WI38 (cell line): Measurements from ENCODE around the gene LYL1.

Source experiments
- H3K4me3 ChIP-seq: 2 replicates; pipeline ENCODE4 v1.5.1; 2011; ENCODE audit warnings: low read depth, mild to moderate bottlenecking, control low read depth, low read length
- CTCF ChIP-seq: IDR thresholded peaks from 2 replicates; pipeline ENCODE4 v1.5.1; 2012; ENCODE audit warnings: low read depth, mild to moderate bottlenecking, control low read depth, low read length

Gene LYL1

GRCh38 chr19:13076320-13076719, 26.3 kb downstream of the LYL1 start:
- H3K4me3 ChIP-seq: no peak overlapping the region
- TF ChIP-seq CTCF: no peak

GRCh38 chr19:13074378-13074777, 28.3 kb downstream of the LYL1 start:
- H3K4me3 ChIP-seq: no peak overlapping the region
- no peak for TF ChIP-seq CTCF

GRCh38 chr19:13073263-13073662, 29.4 kb downstream of the LYL1 start:
- H3K4me3 ChIP-seq: no peak overlapping the region
- no peak for TF ChIP-seq CTCF

GRCh38 chr19:13072188-13072908, 30.3 kb downstream of the LYL1 start:
- TF ChIP-seq CTCF: no peak
- H3K4me3 ChIP-seq: no peak overlapping the region

- H3K4me3 ChIP-seq: no peak overlapping the region
- no peak for TF ChIP-seq CTCF
These were observed 31.0 kb downstream of the LYL1 start for GRCh38 chr19:13071444-13072187.

GRCh38 chr19:13070425-13071140, 32.1 kb downstream of the LYL1 start:
- no peak overlapping the region for H3K4me3 ChIP-seq
- no peak for TF ChIP-seq CTCF
